HG03378 (cell line): ENCODE measurements around the gene DONSON.

Experiments used
- ATAC-seq: cut with Tn5 transposase; IDR thresholded peaks from one replicate; pipeline ENCODE4 v1.9.1; 2021; ENCODE audit warnings: mild to moderate bottlenecking, moderate library complexity; ENCODE audit not compliant: unreplicated experiment

DONSON gene

GRCh38 chr21:33542640-33543504 lies 45.6 kb downstream of the DONSON start, which contains the start of gene SON:
Gene SON (plus strand): TSS chr21:33543038. CDS start chr21:33543093, 55 bp downstream.
- peak; percentile 88 for ATAC-seq

GRCh38 chr21:33541756-33542639 lies 46.5 kb downstream of the DONSON start, which contains the start of gene GART:
Gene GART (minus strand): TSS chr21:33542117. CDS start chr21:33539315, 2,802 bp downstream.
- peak; percentile 24 for ATAC-seq

- ATAC-seq = no peak
These were observed 47.3 kb downstream of the DONSON start for GRCh38 chr21:33541105-33541711.

GRCh38 chr21:33540711-33541104 lies 47.8 kb downstream of the DONSON start:
- ATAC-seq = no peak

- no peak for ATAC-seq
These were observed 48.9 kb downstream of the DONSON start for GRCh38 chr21:33539616-33540015.

- ATAC-seq = no peak
These were observed 51.3 kb downstream of the DONSON start for GRCh38 chr21:33537212-33537611.

GRCh38 chr21:33531007-33531406 lies 57.5 kb downstream of the DONSON start:
- no peak for ATAC-seq
